ENCODE data around the gene ABHD12.
A peak's percentile ranks its signal among the peaks of the same experiment; 100 is the strongest.

The ABHD12 gene

DNA sequence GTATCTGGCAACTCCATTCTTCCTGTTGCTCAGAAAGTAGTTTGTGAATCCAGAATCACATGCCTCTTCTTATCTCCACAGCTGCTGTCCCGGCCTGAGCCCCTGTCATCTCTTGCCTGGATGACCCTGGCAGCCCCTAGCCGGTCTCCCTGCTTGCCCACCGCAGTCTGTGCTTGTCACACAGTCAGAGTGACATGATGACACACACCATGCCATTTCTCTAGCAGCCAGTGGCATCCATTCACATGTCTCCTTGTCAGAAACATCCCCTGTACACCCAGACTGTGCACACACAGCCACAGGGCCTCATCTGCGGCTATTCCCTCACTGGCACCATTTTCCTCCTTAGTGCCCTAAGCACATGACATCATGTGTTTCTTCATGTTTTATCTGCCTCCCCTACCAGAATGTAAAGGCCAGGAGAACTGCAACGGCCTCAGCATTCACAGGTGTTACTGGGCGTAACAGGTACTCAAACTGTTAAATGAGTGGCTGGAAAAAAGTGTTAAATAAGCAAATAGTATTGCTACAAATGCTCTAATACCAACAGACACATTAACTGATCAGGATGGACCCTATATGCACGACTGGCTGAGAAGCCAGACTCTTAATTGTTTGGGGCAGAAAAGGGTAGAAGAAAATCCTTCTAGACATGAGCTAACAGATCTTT lies 9.6 kb downstream of the ABHD12 start:
- DNase-seq (ENCODE audit: low read depth): no peak

DNA sequence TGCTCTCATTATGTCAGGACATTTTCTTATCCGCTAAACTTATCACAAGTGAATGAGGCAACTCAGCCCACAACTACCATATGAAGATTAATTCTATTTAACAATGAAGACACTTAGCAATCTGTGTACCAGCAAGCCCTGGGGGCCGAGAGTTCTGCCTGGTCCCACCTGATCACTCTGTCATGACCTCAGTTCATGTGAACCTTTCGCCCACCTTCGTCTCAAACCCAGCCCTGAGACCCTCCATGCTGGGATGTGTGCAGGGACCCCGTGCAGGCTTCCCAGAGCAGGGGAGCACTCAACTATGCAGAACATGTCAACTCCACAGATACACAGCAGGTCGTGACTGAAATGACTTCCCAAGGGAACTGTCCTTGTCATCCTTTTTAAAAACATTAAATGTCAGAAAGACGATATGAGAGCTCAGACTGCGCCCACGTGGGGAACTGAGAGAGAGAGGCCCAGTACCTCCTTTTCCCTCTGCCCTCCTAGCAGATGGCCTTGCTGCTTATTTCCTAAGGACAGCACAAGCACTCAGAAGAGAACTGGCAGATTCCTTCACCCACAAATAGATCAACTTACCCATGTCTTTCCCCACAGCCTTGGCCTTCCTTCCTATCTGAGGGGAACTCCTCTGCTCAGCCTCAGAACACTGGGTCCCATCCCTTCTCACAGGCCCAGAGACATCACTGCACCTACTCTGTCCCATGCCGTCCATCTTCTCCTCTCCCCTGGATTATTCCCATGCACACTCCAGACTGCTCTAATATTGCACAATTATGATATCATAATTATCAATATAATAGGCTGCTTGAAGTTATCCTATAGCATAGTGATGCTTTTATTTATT lies 11.5 kb downstream of the ABHD12 start:
- DNase-seq (ENCODE audit: low read depth): no peak

DNA sequence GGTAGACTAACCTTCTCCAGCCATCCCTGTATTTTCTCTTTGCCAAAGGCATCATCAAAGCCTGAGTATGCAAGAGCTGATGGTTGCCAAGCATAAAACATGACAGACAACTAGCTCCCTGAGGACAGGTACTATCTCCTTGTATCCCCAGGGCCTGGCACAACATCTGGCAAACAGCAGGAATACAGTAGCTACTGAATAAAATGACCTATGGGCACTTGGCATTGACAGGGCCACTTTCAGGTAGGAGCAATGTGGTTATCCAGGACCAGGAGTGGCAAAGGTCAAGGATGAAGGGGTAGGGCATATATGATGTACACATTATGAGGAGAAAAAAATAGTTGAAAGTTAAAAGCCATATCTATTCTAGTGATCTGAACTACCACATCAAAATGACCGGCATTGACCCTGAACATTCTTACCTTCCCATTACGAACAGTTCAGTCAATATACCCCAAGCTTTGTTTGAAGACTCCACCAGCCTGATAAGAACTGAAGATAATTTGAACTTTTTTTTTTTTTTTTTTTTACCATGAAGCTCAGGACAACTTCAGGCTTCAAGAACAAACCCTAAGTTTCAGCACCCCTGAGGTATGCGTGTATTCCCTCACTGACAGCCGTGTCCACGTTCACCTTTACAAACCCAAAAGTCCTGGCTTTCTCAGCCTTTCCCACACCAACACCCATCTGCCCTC lies 12.3 kb downstream of the ABHD12 start:
- DNase-seq (ENCODE audit: low read depth): no peak

DNA sequence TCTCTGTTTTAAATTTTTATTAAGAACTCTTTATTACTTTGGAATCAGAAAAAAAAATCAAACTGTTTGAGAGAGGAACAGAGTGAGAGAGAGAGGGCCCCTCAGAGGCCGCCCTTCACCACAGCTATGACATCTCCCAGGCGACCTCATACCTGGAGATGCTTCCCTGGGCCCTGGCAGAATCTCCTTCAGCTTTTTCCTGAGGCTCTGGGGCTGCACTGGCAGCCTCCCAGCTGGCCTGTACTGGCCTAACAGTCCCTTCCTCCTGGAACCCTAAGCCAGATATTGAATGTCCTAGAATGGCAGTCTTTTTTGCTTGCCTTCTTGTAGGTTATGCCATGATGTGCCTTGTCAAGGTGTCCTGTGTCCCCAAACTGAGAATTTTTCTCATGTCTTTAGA lies 13.7 kb downstream of the ABHD12 start:
- DNase-seq (ENCODE audit: low read depth): no peak

DNA sequence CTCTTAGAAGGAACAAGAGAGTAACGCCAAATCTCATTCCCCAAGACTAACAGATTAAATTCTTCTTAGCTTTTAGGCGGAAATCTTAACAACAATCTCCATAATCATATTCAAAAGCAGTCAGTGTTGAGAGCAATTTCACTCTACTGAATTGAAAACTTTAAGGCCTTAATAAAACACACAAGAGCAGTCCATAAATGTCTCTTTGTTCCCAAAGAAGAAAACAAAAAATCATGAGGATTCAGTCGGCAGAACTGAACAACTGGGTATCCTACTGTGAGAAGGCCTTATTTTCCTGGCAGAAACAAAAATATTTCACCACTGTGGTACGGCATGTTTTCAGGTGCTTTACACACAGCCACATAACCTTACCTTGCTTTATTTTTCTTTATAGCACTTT lies 14.4 kb downstream of the ABHD12 start:
- DNase-seq (ENCODE audit: low read depth): no peak

DNA sequence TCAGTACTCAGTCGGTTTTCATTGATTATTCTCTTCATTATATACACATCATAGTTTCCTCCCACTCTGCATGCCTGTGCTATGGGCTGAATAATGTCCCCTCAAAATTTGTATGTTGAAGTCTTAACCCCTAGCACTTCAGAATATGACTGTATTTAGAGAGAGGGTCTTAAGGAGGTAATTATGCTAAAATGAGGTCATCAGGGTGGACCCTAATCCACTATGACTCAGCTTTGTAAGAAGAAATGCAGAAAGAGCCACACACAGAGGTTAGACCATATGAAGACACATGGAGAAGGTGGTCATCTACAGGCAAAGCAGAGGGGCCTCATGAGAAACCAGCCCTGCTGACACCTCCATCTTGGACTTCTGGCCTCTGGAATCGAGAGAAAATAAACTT lies 15.8 kb downstream of the ABHD12 start:
- no peak for DNase-seq (ENCODE audit: low read depth)

DNA sequence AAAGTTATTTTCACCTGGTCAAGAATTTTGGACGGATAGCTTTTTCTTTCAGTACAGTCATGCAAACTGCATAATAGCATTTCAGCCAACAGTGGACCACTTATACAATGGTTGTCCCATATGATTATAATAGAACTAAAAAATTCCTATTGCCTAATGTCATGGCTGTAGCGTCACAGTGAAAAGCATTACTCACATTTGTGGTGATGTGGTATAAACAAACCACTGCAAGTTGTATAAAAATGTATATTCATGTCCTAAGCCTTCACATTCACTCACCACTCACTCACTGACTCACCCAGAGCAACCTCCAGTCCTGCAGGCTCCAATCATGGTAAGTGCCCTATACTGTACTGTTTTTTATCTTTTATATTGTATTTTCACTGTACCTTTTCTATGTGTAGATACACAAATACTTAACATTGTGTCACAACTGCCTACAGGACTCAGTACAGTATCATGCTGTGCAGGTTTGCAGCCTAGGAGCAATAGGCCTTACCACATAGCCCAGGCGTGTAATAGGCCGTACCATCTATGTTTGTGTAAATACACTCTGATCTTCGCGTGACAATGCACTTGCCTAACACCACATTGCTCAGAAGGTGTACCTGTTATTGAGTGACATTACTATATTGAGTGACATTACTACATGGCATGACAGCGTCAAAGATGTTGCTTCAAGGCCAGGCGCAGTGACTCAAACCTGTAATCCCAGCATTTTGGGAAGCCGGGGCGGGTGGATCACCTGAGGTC lies 17.9 kb downstream of the ABHD12 start:
- peak; percentile 55 for DNase-seq (ENCODE audit: low read depth)

DNA sequence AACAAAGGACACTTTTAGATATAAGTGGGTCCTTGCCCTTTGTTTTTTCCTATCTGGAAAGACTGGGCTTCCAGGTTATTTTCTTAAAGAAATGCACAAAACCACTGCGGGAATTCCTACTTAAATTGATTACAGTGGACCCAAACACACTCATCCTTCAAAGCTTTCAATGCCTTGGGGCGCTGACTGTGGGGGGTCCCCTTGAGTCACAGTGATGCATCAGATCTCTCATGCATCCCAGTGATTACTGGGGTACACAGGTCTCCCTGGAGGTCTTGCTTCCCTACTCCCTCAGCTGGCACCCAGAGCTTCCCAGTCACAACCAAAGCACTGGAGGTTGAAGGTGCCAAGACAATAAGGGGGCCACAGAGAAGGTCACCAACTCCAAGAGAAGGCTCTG lies 20.7 kb downstream of the ABHD12 start:
- DNase-seq (ENCODE audit: low read depth): no peak

DNA sequence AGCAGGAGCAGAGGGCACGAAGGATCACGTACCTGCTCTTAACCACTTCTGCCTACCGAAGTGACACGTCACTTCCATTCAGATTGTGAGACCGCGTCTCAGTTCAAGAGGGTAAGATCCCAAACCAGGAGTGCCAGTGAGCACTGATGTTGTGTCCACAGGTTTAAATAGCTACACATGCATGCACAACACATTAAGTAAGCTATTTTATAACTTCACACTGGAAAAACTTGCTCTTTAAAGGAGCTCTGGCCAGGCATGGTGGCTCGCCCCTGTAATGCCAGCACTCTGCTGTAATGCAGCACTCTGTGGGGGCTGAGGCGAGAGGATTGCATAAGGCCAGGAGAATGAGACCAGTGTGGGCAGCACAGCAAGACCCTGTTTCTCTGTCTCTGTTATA lies 21.1 kb downstream of the ABHD12 start:
- DNase-seq (ENCODE audit: low read depth): no peak

DNA sequence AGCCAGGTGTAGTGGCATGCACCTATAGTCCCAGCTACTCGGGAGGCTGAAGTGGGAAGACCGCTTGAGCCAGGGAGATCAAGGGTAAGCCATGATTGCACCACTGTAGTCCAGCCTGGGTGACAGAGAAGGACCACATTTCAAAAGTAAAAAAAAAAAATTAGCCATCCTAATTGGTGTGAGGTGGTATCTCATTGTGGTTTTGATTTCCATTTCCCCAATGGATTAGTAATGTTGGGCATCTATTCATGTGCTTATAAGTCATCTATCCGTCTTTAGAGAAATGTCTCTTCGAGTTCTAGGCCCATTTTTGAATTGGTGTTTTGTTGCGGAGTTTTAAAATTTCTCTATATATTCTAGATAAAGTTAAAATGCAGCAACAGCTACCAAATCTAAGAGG lies 21.7 kb downstream of the ABHD12 start:
- no peak for DNase-seq (ENCODE audit: low read depth)

DNA sequence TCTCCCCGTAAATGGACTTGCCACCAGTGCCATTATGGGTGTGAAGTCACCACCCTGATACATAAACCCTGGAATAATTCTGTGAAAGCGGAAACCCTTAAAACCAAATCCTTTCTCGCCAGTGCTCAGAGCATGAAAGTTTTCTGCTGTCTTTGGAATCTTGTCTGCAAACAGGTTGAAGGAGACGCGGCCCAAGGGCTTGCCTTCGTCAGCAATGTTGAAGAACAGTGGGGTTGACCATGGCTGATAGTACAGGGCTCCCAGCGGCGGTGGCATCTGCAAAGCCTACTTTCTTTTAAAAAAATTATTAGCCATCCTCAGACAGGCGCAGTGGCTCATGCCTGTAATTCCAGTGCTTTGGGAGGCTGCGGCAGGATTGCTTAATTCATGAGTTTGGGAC lies 22.1 kb downstream of the ABHD12 start:
- no peak for DNase-seq (ENCODE audit: low read depth)

DNA sequence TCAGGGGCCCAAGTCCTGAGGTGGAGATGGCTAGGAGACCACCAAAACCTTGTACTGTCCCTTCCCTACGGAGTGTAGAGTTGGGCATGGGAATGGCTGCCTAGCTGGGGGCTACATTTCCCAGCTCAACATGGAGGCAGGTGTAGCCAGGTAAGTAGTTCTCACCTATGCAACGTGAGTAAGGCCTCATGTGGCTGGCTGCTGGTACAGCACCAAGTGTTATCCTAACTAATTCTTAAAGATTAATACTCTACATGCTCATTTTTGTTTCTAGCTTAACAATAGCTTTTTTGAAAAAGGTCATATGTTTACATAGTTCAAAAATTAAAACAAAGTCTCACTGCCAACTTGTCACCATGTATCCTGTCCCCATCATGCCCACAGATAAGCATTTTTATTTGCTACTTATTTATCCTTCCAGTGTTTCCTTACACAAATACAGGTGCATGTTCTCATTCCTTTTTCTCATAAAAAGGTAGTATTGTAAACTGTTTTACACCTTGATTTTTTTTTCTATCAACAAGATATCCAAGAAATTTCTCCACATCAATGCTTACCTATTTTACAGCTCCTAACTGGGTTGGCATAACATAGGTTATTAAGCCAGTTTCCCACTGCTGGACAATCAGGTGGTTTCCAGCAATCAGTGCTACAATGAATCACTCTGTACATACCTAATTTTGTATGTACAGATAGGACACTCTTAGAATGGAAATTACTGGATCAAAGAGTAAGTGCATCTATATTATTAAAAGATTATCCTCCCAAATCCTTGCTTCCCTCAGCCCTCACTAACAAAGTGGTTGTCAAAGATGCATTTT lies 25.5 kb downstream of the ABHD12 start:
- no peak for DNase-seq (ENCODE audit: low read depth)

DNA sequence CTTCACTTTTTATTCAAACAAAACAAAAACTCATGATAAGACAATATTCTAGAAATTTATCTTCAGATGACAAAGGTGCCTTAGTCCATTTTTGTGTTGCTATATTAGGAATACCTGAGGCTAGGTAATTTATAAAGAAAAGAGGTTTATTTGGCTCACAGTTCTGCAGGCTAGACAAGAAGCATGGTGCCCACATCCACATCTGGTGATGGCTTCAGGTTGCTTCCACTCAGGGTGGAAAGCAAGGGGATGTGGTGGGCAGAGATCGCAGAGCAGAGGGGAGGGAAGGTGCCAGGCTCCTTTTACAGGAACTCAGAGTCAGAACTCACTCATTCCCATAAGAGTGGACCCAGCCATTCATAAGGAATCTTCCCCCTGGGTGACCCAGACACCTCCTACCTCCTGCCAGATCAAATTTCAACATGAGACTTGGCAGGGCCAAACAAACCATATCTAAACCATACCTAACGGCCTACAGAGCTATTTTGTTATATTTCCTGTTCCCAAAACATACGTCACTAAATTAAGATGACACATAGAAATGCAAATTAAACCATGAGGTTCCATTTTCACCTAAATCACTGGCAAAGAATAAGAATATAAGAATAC lies 26.4 kb downstream of the ABHD12 start:
- no peak for DNase-seq (ENCODE audit: low read depth)

DNA sequence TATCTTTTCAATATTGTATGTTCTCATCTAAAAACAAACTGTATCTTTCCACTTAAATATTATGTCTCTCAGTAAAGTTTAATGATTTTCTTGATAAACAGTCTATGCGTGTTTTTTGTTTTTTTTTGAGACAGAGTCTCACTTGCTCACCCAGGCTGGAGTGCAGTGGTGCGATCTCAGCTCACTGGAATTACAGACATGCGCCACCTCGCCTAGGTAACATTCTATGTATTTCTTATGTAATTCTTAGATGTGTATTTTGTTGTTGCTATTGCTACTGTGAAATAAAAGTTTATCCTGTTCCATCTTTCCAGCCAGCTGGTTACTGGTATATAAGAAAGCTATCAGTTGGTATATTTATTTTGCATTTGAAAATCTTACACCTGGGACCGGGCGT lies 29.4 kb downstream of the ABHD12 start:
- DNase-seq (ENCODE audit: low read depth): no peak

DNA sequence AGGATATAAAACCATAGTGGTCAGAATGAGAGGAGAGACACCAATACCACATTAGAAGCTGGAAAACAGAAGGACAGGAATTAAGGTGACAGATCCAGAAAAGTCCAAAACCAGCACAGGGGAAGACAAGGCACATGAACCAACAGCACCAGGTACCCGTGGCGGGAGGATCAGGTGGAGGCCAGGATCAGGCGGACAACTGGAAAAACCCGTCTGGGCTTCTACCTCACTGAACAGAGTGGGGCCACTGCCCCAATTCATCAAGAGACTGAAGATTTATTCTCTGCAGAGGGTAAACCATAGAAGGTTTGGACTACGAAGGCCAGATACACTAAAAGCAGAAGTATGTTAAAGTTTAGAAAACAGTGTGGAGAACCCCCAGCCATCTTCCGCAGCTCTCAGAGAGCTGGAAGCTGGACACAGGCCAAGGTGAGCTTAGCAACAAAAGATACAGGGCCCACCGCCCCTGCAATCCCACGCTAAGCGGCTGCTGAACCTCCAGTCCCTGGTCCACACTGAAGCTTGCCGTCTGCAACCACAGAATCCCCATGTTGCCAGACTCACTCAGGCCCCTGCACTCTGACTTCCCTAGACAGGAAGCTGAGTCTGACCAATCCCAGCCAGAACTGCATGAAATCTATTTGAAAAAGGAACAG lies 29.9 kb downstream of the ABHD12 start:
- DNase-seq (ENCODE audit: low read depth): no peak

DNA sequence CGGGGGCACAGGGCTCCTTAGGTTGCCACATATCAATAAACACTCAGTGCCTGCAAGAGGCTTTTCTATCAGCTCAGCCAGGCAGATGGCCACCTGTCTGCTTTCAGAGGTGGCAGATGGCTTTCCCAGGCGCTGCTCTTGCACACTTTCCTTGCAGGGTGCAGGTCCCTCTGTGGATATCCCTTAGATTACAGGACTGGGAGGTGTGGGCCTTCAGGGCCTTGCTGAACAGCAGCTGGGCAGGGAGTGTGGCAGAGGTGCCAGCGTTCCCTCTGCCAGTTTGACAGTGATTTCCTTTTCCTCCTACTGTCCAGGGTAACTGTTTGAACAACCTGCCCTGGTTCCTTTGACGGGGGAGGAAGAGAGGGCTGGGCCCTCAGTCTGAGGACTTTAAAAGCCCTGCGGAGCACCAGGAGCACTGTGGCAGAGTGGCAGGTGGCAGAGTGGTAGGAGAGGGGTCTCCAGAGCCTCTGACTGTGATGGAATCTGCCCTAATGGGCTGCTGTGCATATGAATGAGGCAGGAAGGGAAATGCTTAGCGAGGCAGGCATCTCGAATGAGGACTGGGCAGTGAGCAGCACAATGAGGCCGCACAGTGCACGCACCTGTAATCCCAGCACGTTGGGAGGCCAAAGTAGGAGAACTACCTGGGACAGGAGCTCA lies 34.2 kb downstream of the ABHD12 start:
- no peak for DNase-seq (ENCODE audit: low read depth)

DNA sequence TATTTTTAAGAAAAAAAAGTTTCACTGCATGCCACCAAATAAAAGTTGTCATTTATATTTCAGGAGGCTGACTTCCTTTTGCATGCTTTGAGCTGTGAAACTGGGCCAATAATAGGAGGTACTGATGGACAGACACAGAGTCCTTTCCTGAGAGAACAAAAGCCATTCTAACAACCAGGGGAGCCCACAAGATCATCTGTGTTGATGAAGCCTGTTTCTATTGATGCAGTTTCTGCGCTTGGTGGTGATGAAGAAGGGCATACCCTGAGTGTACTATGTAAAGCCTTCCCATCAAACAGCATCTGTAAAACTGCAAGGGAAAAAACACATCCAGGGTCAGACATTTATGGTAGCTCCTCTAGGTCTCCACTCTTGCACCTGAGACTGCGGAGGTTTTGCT lies 34.8 kb downstream of the ABHD12 start:
- no peak for DNase-seq (ENCODE audit: low read depth)

DNA sequence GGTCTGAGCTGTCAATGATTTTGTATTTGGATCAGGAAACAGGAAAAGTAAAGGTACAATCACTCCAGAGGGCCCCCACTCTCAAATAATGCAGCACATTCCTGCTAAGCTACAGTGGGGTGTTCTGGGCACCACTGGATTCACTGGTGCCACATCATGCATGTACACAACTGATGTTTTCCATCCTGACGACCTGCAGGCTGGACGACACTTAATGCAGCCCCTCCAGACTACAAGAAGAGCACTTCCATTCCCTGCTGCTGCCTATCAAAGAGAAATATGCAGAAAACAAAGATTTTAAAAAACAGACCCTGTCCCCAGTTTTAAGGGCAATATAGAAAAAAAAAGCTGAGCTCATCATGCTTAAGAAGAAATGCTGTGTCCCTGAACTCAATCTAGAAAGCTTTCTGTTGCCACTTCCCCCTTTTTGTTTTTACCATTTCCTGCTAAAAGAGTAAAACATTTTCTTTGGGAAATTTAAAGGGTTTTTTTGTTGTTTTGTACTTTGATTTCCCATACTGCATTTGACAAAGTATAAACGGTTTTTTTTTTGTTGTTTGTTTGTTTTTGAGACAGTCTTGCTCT lies 35.5 kb downstream of the ABHD12 start:
- no peak for DNase-seq (ENCODE audit: low read depth)

All from fibroblast of the conjunctiva (primary cell).